PC-3 (cell line): ENCODE results near the gene PLK5. TPM values are rescaled to one million over a fixed set of nuclear protein-coding genes. Genes with fewer than 3 reads are reported as not detected.

Experiments used
- ATAC-seq: fragments of 200-7000 bp; cut with Tn5 transposase; 2 replicates; pipeline ENCODE4 v1.9.1; 2020; ENCODE audit warnings: mild to moderate bottlenecking, moderate library complexity
- BruUV-seq: library from RNA; stranded (reverse); fragments of 400-500 nt; replicated peaks from 2 replicates; lab custom pipeline; 2021; lab: Mats Ljungman, UMichigan
- CTCF ChIA-PET: fragments of 300-600 bp; sonication (Branson Sonifier 250); formaldehyde crosslinking; loops from one replicate; lab custom pipeline; 2022; ENCODE audit warnings: antibody characterized with exemption; lab: Charles Lee
- POLR2A ChIA-PET: fragments of 300-600 bp; sonication (Branson Sonifier 250); formaldehyde crosslinking; loops from one replicate; lab custom pipeline; 2022; ENCODE audit warnings: antibody characterized with exemption; ENCODE audit not compliant: unreplicated experiment; lab: Charles Lee
- DNase-seq: peaks from one replicate; pipeline ENCODE4 v3.0.0-alpha.2; 2015
- H2AFZ ChIP-seq: fragments of 300-600 bp; sonication (generic); 2 replicates; pipeline ENCODE4 v1.6.0; 2016; ENCODE audit warnings: antibody characterized with exemption, low read length
- H3F3A ChIP-seq: fragments of 300-600 bp; sonication (generic); one replicate; pipeline ENCODE4 v1.6.0; 2017; ENCODE audit warnings: antibody characterized with exemption, low read length, control low read depth, mild to moderate bottlenecking; ENCODE audit not compliant: unreplicated experiment
- H3K27ac ChIP-seq: fragments of 300-600 bp; sonication (generic); 2 replicates; pipeline ENCODE4 v1.5.1; 2016; ENCODE audit warnings: mild to moderate bottlenecking, low read length
- H3K27me3 ChIP-seq: fragments of 300-600 bp; sonication (generic); 2 replicates; pipeline ENCODE4 v1.6.1; 2016; ENCODE audit warnings: low read length, mixed read lengths
- H3K36me3 ChIP-seq: fragments of 300-600 bp; sonication (generic); 2 replicates; pipeline ENCODE4 v1.6.1; 2016; ENCODE audit warnings: low read depth, mixed run types, low read length, mixed read lengths
- H3K4me1 ChIP-seq: fragments of 300-600 bp; sonication (generic); 2 replicates; pipeline ENCODE4 v1.5.1; 2016; ENCODE audit warnings: low read length; ENCODE audit not compliant: insufficient read depth
- H3K4me2 ChIP-seq: fragments of 300-600 bp; sonication (generic); 2 replicates; pipeline ENCODE4 v1.6.0; 2016; ENCODE audit warnings: low read length
- H3K4me3 ChIP-seq: fragments of 300-600 bp; sonication (generic); 2 replicates; pipeline ENCODE4 v1.5.1; 2016; ENCODE audit warnings: mild to moderate bottlenecking, low read length, mixed read lengths
- H3K79me2 ChIP-seq: fragments of 300-600 bp; sonication (generic); 2 replicates; pipeline ENCODE4 v1.6.1; 2017; ENCODE audit warnings: low read length, mixed read lengths
- H3K9ac ChIP-seq: fragments of 300-600 bp; sonication (generic); 2 replicates; pipeline ENCODE4 v1.6.0; 2016; ENCODE audit warnings: mild to moderate bottlenecking, low read length
- H3K9me2 ChIP-seq: fragments of 300-600 bp; sonication (generic); replicated peaks from 2 replicates; pipeline ENCODE4 v1.6.1; 2016; ENCODE audit warnings: mixed run types, low read length, mixed read lengths
- H3K9me3 ChIP-seq: fragments of 300-600 bp; sonication (generic); 2 replicates; pipeline ENCODE4 v1.6.1; 2016; ENCODE audit warnings: low read length, mixed read lengths
- H4K20me1 ChIP-seq: fragments of 300-600 bp; sonication (generic); 2 replicates; pipeline ENCODE4 v1.6.1; 2016; ENCODE audit warnings: low read length, mixed read lengths
- CTCF ChIP-seq: fragments of 300-600 bp; sonication (generic); conservative IDR thresholded peaks from 2 replicates; pipeline ENCODE4 v1.5.1; 2017; ENCODE audit warnings: antibody characterized with exemption, low read depth, mild to moderate bottlenecking, low read length
- EZH2 ChIP-seq: fragments of 300-600 bp; sonication (generic); IDR thresholded peaks from one replicate; pipeline ENCODE4 v1.6.1; 2017; ENCODE audit warnings: antibody characterized with exemption, mild to moderate bottlenecking, low read length; ENCODE audit not compliant: unreplicated experiment
- EZH2phosphoT487 ChIP-seq: fragments of 300-600 bp; sonication (generic); IDR thresholded peaks from 2 replicates; pipeline ENCODE4 v1.6.1; 2018; ENCODE audit warnings: mild to moderate bottlenecking, antibody characterized with exemption, low read length, borderline replicate concordance
- intact Hi-C: fragments of 100-400 bp; cut with micrococcal nuclease; formaldehyde crosslinking; loops from 2 replicates; pipeline ENCODE4 v1.9.0; 2023
- total RNA-seq: library from RNA; depleted of rRNA; stranded (reverse); fragments of >200 nt; gene quantifications from 2 replicates; pipeline ENCODE4 v1.2.3, GENCODE V29; 2014

Gene PLK5
- total RNA-seq, 1 experiment from 2014 or later = not detected

- CTCF ChIA-PET = no interaction called here
- DNase-seq (peak; percentile 16), ATAC-seq (no peak)
- BruUV-seq = TSS peak; percentile 38
- Histone ChIP-seq H3F3A (no peaks in the 10 kb centered on the region), H3K36me3 (no peaks in the 10 kb centered on the region), H4K20me1 (no peaks in the 10 kb centered on the region), H3K27ac (no peak overlapping the region), H3K9me2 (no peaks in the 10 kb centered on the region), H3K4me3 (peak overlapping the region; percentile 74), H3K27me3 (no peaks in the 10 kb centered on the region), H2AFZ (no peak overlapping the region), H3K9ac (peak overlapping the region; percentile 45), H3K4me1 (peaks cover 12% of the 10 kb centered on the region), H3K4me2 (peak overlapping the region; percentile 89), H3K9me3 (no peaks in the 10 kb centered on the region), H3K79me2 (0 out of 2 replicates have a peak, but pooled peaks cover 3% of the 10 kb centered on the region)
- no peak for TF ChIP-seq EZH2
- no peak for TF ChIP-seq CTCF
- TF ChIP-seq EZH2phosphoT487 = no peak
- intact Hi-C loops = no loop called here
- POLR2A ChIA-PET = no interaction called here
Measured at GRCh38 chr19:1491849-1492170, 32.1 kb upstream of the PLK5 start.

- no peaks in the 10 kb centered on the region for H3K27me3 ChIP-seq
- intact Hi-C loops = no loop called here
- H3K36me3 ChIP-seq = no peaks in the 10 kb centered on the region
- H3K79me2 ChIP-seq = 0 out of 2 replicates have a peak, but pooled peaks cover 3% of the 10 kb centered on the region
- H3K9ac ChIP-seq = no peak overlapping the region
- no peak for TF ChIP-seq CTCF
- no peak for TF ChIP-seq EZH2
- no peak for TF ChIP-seq EZH2phosphoT487
- POLR2A ChIA-PET = no interaction called here
- H3F3A ChIP-seq = no peaks in the 10 kb centered on the region
- DNase-seq (peak; percentile 58), ATAC-seq (peak; percentile 11; the same call in 1 of the 2 replicates)
- no peak overlapping the region for H2AFZ ChIP-seq
- no peaks in the 10 kb centered on the region for H3K9me3 ChIP-seq
- peaks cover 12% of the 10 kb centered on the region for H3K4me1 ChIP-seq
- H3K4me3 ChIP-seq = peak overlapping the region; percentile 74; the same call in 1 of the 2 replicates
- H3K27ac ChIP-seq = no peak overlapping the region
- CTCF ChIA-PET = no interaction called here
- peak overlapping the region; percentile 89; the same call in 1 of the 2 replicates for H3K4me2 ChIP-seq
- no peaks in the 10 kb centered on the region for H4K20me1 ChIP-seq
- no TSS peak for BruUV-seq
- no peaks in the 10 kb centered on the region for H3K9me2 ChIP-seq
Measured at GRCh38 chr19:1492474-1493006, 31.3 kb upstream of the PLK5 start.

- CTCF ChIA-PET = no interaction called here
- no peak overlapping the region for H3K27ac ChIP-seq
- peaks cover 12% of the 10 kb centered on the region for H3K4me1 ChIP-seq
- no peak overlapping the region for H3K4me2 ChIP-seq
- H3K79me2 ChIP-seq = 0 out of 2 replicates have a peak, but pooled peaks cover 3% of the 10 kb centered on the region
- no peaks in the 10 kb centered on the region for H3F3A ChIP-seq
- no peaks in the 10 kb centered on the region for H4K20me1 ChIP-seq
- no peak overlapping the region for H3K4me3 ChIP-seq
- no peaks in the 10 kb centered on the region for H3K27me3 ChIP-seq
- POLR2A ChIA-PET = no interaction called here
- no peak for TF ChIP-seq EZH2phosphoT487
- no peak for TF ChIP-seq EZH2
- no peak for TF ChIP-seq CTCF
- H2AFZ ChIP-seq = no peak overlapping the region
- no peaks in the 10 kb centered on the region for H3K9me3 ChIP-seq
- H3K9me2 ChIP-seq = no peaks in the 10 kb centered on the region
- no peak overlapping the region for H3K9ac ChIP-seq
- no peaks in the 10 kb centered on the region for H3K36me3 ChIP-seq
- no peak for ATAC-seq
- intact Hi-C loops = no loop called here
- no peak for DNase-seq
- no TSS peak for BruUV-seq
Measured at GRCh38 chr19:1494115-1494815, 29.6 kb upstream of the PLK5 start.
